IMR-90 (cell line): ENCODE data around the gene BTBD3. TPM values are rescaled to one million over a fixed set of nuclear protein-coding genes. Genes with fewer than 3 reads are reported as not detected.

Experiments used
- ATAC-seq: fragments of 200-7000 bp; cut with Tn5 transposase; 2 replicates; pipeline ENCODE4 v1.9.1; 2020; ENCODE audit warnings: low read depth, mild to moderate bottlenecking, moderate library complexity
- BruUV-seq: library from RNA; stranded (reverse); fragments of 400-500 nt; replicated peaks from 2 replicates; lab custom pipeline; 2021; lab: Mats Ljungman, UMichigan
- CTCF ChIA-PET: fragments of 300-600 bp; formaldehyde crosslinking; extraction: SDS; loops from one replicate; lab custom pipeline; 2021; ENCODE audit warnings: antibody characterized with exemption; lab: Yijun Ruan, JAX
- POLR2A ChIA-PET: fragments of 300-600 bp; sonication (Branson Sonifier 250); formaldehyde crosslinking; loops from one replicate; lab custom pipeline; 2022; ENCODE audit warnings: antibody characterized with exemption; ENCODE audit not compliant: unreplicated experiment; lab: Charles Lee
- DNase-seq: peaks from one replicate; pipeline ENCODE4 v3.0.0; 2013
- H2AFZ ChIP-seq: replicated peaks from 2 replicates; pipeline ENCODE3; 2013; ENCODE audit warnings: low read length, mild to moderate bottlenecking; ENCODE audit not compliant: poor library complexity
- H2AK5ac ChIP-seq: 2 replicates; pipeline ENCODE4 v1.6.1; 2013; ENCODE audit warnings: low read depth, low read length, inconsistent platforms
- H2AK9ac ChIP-seq: replicated peaks from 2 replicates; pipeline ENCODE3; 2013; ENCODE audit warnings: mild to moderate bottlenecking, low read depth, low read length, moderate library complexity; ENCODE audit not compliant: poor library complexity
- H2BK120ac ChIP-seq: 2 replicates; pipeline ENCODE4 v1.6.1; 2013; ENCODE audit warnings: low read depth, low read length, inconsistent platforms
- H2BK15ac ChIP-seq: 3 replicates; pipeline ENCODE4 v1.6.1; 2013; ENCODE audit warnings: low read depth, low read length, inconsistent platforms
- H2BK20ac ChIP-seq: 2 replicates; pipeline ENCODE4 v1.6.1; 2013; ENCODE audit warnings: low read depth, mild to moderate bottlenecking, inconsistent platforms, low read length, moderate library complexity
- H2BK5ac ChIP-seq: 2 replicates; pipeline ENCODE4 v1.6.1; 2013; ENCODE audit warnings: mild to moderate bottlenecking, low read depth, low read length, inconsistent platforms; ENCODE audit not compliant: poor library complexity, severe bottlenecking
- H3K14ac ChIP-seq: replicated peaks from 2 replicates; pipeline ENCODE4 v1.6.1; 2013; ENCODE audit warnings: low read depth, low read length, inconsistent platforms
- H3K18ac ChIP-seq: 2 replicates; pipeline ENCODE4 v1.6.1; 2013; ENCODE audit warnings: low read depth, low read length, control low read depth
- H3K23ac ChIP-seq: 2 replicates; pipeline ENCODE4 v1.6.1; 2013; ENCODE audit warnings: low read depth, low read length, inconsistent platforms
- H3K27ac ChIP-seq: 2 replicates; pipeline ENCODE4 v1.5.1; 2013; ENCODE audit warnings: mild to moderate bottlenecking, control low read depth, low read length; ENCODE audit not compliant: insufficient read depth
- H3K27me3 ChIP-seq: 2 replicates; pipeline ENCODE4 v1.6.1; 2013; ENCODE audit warnings: low read length; ENCODE audit not compliant: control insufficient read depth, insufficient read depth
- H3K36me3 ChIP-seq: 2 replicates; pipeline ENCODE4 v1.6.1; 2013; ENCODE audit warnings: low read length, mixed read lengths; ENCODE audit not compliant: control insufficient read depth, insufficient read depth
- H3K4ac ChIP-seq: 2 replicates; pipeline ENCODE4 v1.6.1; 2013; ENCODE audit warnings: low read depth, low read length, inconsistent platforms
- H3K4me1 ChIP-seq: 2 replicates; pipeline ENCODE4 v1.6.1; 2013; ENCODE audit warnings: low read length, mixed read lengths; ENCODE audit not compliant: control insufficient read depth, insufficient read depth
- H3K4me2 ChIP-seq: 2 replicates; pipeline ENCODE4 v1.6.1; 2013; ENCODE audit warnings: low read depth, mild to moderate bottlenecking, control low read depth, low read length, moderate library complexity
- H3K4me3 ChIP-seq: 2 replicates; pipeline ENCODE4 v1.5.1; 2013; ENCODE audit warnings: low read depth, mild to moderate bottlenecking, control low read depth, low read length, moderate library complexity; ENCODE audit not compliant: insufficient read depth
- H3K56ac ChIP-seq: 2 replicates; pipeline ENCODE4 v1.6.1; 2013; ENCODE audit warnings: low read length, inconsistent platforms; ENCODE audit not compliant: insufficient read depth; ENCODE audit errors: extremely low read depth
- H3K79me1 ChIP-seq, 2 experiments: 2 replicates each; pipeline ENCODE4 v1.6.1; 2013; ENCODE audit warnings: low read length in 2 of 2, inconsistent platforms in 1 of 2, low read depth in 1 of 2
- H3K9ac ChIP-seq: 2 replicates; pipeline ENCODE4 v1.6.1; 2013; ENCODE audit warnings: low read depth, low read length, control low read depth
- H3K9me1 ChIP-seq: 2 replicates; pipeline ENCODE4 v1.6.1; 2013; ENCODE audit warnings: low read length, inconsistent platforms; ENCODE audit not compliant: insufficient read depth
- H3K9me3 ChIP-seq: 2 replicates; pipeline ENCODE4 v1.6.1; 2013; ENCODE audit warnings: low read length; ENCODE audit not compliant: control insufficient read depth, insufficient read depth
- H4K20me1 ChIP-seq: 2 replicates; pipeline ENCODE4 v1.6.1; 2013; ENCODE audit warnings: low read length, inconsistent platforms; ENCODE audit not compliant: insufficient read depth
- H4K5ac ChIP-seq: 2 replicates; pipeline ENCODE4 v1.6.1; 2013; ENCODE audit warnings: mild to moderate bottlenecking, low read depth, low read length, control low read depth
- H4K8ac ChIP-seq, 2 experiments: 2 replicates each; pipeline ENCODE4 v1.6.1; 2013; ENCODE audit warnings: low read depth in 2 of 2, low read length in 2 of 2, control low read depth in 1 of 2, inconsistent platforms in 1 of 2
- H4K91ac ChIP-seq: 2 replicates; pipeline ENCODE4 v1.6.1; 2013; ENCODE audit warnings: low read depth, low read length, inconsistent platforms; ENCODE audit not compliant: insufficient read depth
- BHLHE40 ChIP-seq: fragments of 150-350 bp; IDR thresholded peaks from 2 replicates; pipeline ENCODE4 v1.6.1; 2016; ENCODE audit warnings: mild to moderate bottlenecking, low read depth, low read length
- CEBPB ChIP-seq: IDR thresholded peaks from 2 replicates; pipeline ENCODE4 v1.6.1; 2012; ENCODE audit warnings: low read depth, low read length, improper control_type of control experiment
- CHD1 ChIP-seq: IDR thresholded peaks from 2 replicates; pipeline ENCODE4 v1.6.1; 2012; ENCODE audit warnings: low read depth, low read length, improper control_type of control experiment
- CTCF ChIP-seq: conservative IDR thresholded peaks from 2 replicates; pipeline ENCODE4 v1.5.1; 2012; ENCODE audit warnings: mild to moderate bottlenecking, low read depth, low read length, improper control_type of control experiment
- ELK1 ChIP-seq: fragments of 150-350 bp; IDR thresholded peaks from 2 replicates; pipeline ENCODE4 v1.6.1; 2016; ENCODE audit warnings: low read depth, mild to moderate bottlenecking, low read length, moderate library complexity, borderline replicate concordance
- FOS ChIP-seq: fragments of 150-350 bp; IDR thresholded peaks from 2 replicates; pipeline ENCODE4 v1.6.1; 2016; ENCODE audit warnings: low read depth, low read length
- MAFK ChIP-seq: IDR thresholded peaks from 2 replicates; pipeline ENCODE4 v1.6.1; 2012; ENCODE audit warnings: low read depth, low read length, improper control_type of control experiment
- MAZ ChIP-seq: IDR thresholded peaks from 2 replicates; pipeline ENCODE4 v1.6.1; 2012; ENCODE audit warnings: low read depth, mild to moderate bottlenecking, low read length, improper control_type of control experiment, moderate library complexity, borderline replicate concordance
- MXI1 ChIP-seq: IDR thresholded peaks from 2 replicates; pipeline ENCODE4 v1.6.1; 2012; ENCODE audit warnings: low read depth, mild to moderate bottlenecking, low read length, moderate library complexity, borderline replicate concordance
- NFE2L2 ChIP-seq: fragments of 150-350 bp; IDR thresholded peaks from 2 replicates; pipeline ENCODE4 v1.6.1; 2016; ENCODE audit warnings: low read depth, mild to moderate bottlenecking, low read length
- POLR2A ChIP-seq: IDR thresholded peaks from 2 replicates; pipeline ENCODE4 v1.6.1; 2012; ENCODE audit warnings: mild to moderate bottlenecking, low read depth, low read length
- RAD21 ChIP-seq: IDR thresholded peaks from 2 replicates; pipeline ENCODE4 v1.6.1; 2012; ENCODE audit warnings: low read length, improper control_type of control experiment
- RCOR1 ChIP-seq: IDR thresholded peaks from 2 replicates; pipeline ENCODE4 v1.6.1; 2012; ENCODE audit warnings: mild to moderate bottlenecking, low read length, improper control_type of control experiment; ENCODE audit not compliant: insufficient replicate concordance
- RFX5 ChIP-seq: IDR thresholded peaks from 2 replicates; pipeline ENCODE4 v1.8.0; 2012; ENCODE audit warnings: low read depth, mild to moderate bottlenecking, low read length, moderate library complexity
- SMC3 ChIP-seq: fragments of 150-350 bp; IDR thresholded peaks from 2 replicates; pipeline ENCODE4 v1.6.1; 2016; ENCODE audit warnings: low read depth, mild to moderate bottlenecking, antibody characterized with exemption, low read length, moderate library complexity
- WGBS, 2 experiments: methylation state at CpG; one replicate each; pipeline versions ENCODE4 v1.1.5 to v1.1.7; 2013; ENCODE audit warnings: missing lambda C conversion rate in 2 of 2; ENCODE audit not compliant: insufficient read length in 1 of 2; ENCODE audit errors: extremely low coverage in 2 of 2; 5-methylcytosine and 5-hydroxymethylcytosine counted together
- dilution Hi-C: fragments of 300-500 bp; cut with HindIII; formaldehyde crosslinking; loops from one replicate; pipeline ENCODE4 v1.14.3; 2018; ENCODE audit warnings: low sequenced_read_pairs; ENCODE audit not compliant: unreplicated experiment
- in situ Hi-C: fragments of 300-500 bp; cut with MboI; formaldehyde crosslinking; loops from 3 replicates; pipeline ENCODE4 v1.14.3; 2019; ENCODE audit warnings: low sequenced_read_pairs, inconsistent platforms, mixed read lengths
- intact Hi-C: fragments of 100-400 bp; cut with micrococcal nuclease; formaldehyde crosslinking; loops from 2 replicates; pipeline ENCODE4 v1.10.0; 2022
- polyA plus RNA-seq, 3 experiments: library from polyadenylated mRNA; depleted of rRNA; stranded (reverse); fragments of >200 nt; gene quantifications; 2 replicates each; pipeline ENCODE4 v1.2.3, GENCODE V29; 2012; ENCODE audit warnings: low replicate concordance in 1 of 3
- total RNA-seq: library from RNA; depleted of rRNA; stranded (reverse); fragments of >200 nt; gene quantifications from 2 replicates; pipeline ENCODE4 v1.2.3, GENCODE V29; 2012

The BTBD3 gene
- total and polyA plus RNA-seq, 2 of the 4 experiments (the other 2 are of a cell fraction) = 22.7 to 44.6 TPM

- Histone ChIP-seq H3K4me2 (no peak overlapping the region), H2BK15ac (no peak overlapping the region), H3K23ac (no peak overlapping the region), H2BK20ac (no peak overlapping the region), H3K4me1 (peaks cover 8% of the 10 kb centered on the region), H3K14ac (no peak overlapping the region), H4K91ac (no peak overlapping the region), H3K9ac (no peak overlapping the region), H3K9me3 (no peaks in the 10 kb centered on the region), H3K27me3 (no peaks in the 10 kb centered on the region), H2AK9ac (no peak overlapping the region), H2BK120ac (no peak overlapping the region), H4K20me1 (peaks cover 5% of the 10 kb centered on the region; the same call in 1 of the 2 replicates), H3K79me1 (peaks cover 28 to 56% of the 10 kb centered on the region in 2 experiments; a peak in 3 of 4 replicates), H3K18ac (no peak overlapping the region), H2AK5ac (no peak overlapping the region), H2AFZ (no peak overlapping the region), H4K8ac (no peak overlapping the region), H3K9me1 (peaks cover 14% of the 10 kb centered on the region; the same call in 1 of the 2 replicates), H4K5ac (no peak overlapping the region), H2BK5ac (no peak overlapping the region), H3K4me3 (no peak overlapping the region), H3K27ac (no peak overlapping the region), H3K4ac (no peak overlapping the region), H3K56ac (no peak overlapping the region), H3K36me3 (peaks cover 19% of the 10 kb centered on the region)
- intact Hi-C loops = no loop called here
- ATAC-seq (no peak), DNase-seq (no peak)
- in situ Hi-C loops = no loop called here
- dilution Hi-C loops = no loop called here
- 64% methylated on average over 3 of the region's 6 CpGs; no CpG with 5 or more reads in 1 of the 2 experiments for WGBS, 2 experiments
- ChIA-PET CTCF (no interaction called here), POLR2A (no interaction called here)
- TF ChIP-seq CEBPB (no peak), RCOR1 (no peak), CHD1 (no peak), SMC3 (no peak), BHLHE40 (no peak), MAZ (no peak), ELK1 (no peak), CTCF (no peak), POLR2A (no peak), RFX5 (no peak), MAFK (no peak), FOS (no peak), NFE2L2 (no peak), RAD21 (no peak), MXI1 (no peak)
- BruUV-seq = no TSS peak
These were observed 3.6 kb downstream of the BTBD3 start for GRCh38 chr20:11921321-11921720.
